Measurements from ENCODE around the gene TBC1D24.

Gene TBC1D24

GRCh38 chr16:2492292-2492691, 17.4 kb downstream of the TBC1D24 start:
- no peak overlapping the region for H3K27ac ChIP-seq (ENCODE audit: low read depth, low read length, poor library complexity, severe bottlenecking)

GRCh38 chr16:2493605-2494004, 18.7 kb downstream of the TBC1D24 start:
- Histone ChIP-seq H3K27ac (ENCODE audit: low read depth, low read length, poor library complexity, severe bottlenecking) (no peak overlapping the region), H3K79me2 (ENCODE audit: insufficient read depth, low read length) (no peaks in the 10 kb centered on the region), H2AFZ (ENCODE audit: low read length) (no peak overlapping the region), H3F3A (ENCODE audit: insufficient read depth, low read length) (no peaks in the 10 kb centered on the region), H3K27me3 (ENCODE audit: insufficient read depth, low read length) (no peaks in the 10 kb centered on the region), H3K36me3 (ENCODE audit: insufficient read depth, low read length) (no peaks in the 10 kb centered on the region), H3K4me2 (ENCODE audit: low read length) (no peak overlapping the region), H3K9ac (ENCODE audit: low read length) (no peak overlapping the region), H4K20me1 (ENCODE audit: insufficient read depth, low read length) (no peaks in the 10 kb centered on the region), H3K9me3 (ENCODE audit: low read length) (no peaks in the 10 kb centered on the region), H3K4me3 (ENCODE audit: low read depth, low read length, poor library complexity, severe bottlenecking) (no peak overlapping the region), H3K4me1 (ENCODE audit: insufficient read depth, low read length, severe bottlenecking) (peaks cover 3% of the 10 kb centered on the region), H3K9me2 (ENCODE audit: low read depth, low read length) (no peaks in the 10 kb centered on the region)
- TF ChIP-seq, protein P1, sequence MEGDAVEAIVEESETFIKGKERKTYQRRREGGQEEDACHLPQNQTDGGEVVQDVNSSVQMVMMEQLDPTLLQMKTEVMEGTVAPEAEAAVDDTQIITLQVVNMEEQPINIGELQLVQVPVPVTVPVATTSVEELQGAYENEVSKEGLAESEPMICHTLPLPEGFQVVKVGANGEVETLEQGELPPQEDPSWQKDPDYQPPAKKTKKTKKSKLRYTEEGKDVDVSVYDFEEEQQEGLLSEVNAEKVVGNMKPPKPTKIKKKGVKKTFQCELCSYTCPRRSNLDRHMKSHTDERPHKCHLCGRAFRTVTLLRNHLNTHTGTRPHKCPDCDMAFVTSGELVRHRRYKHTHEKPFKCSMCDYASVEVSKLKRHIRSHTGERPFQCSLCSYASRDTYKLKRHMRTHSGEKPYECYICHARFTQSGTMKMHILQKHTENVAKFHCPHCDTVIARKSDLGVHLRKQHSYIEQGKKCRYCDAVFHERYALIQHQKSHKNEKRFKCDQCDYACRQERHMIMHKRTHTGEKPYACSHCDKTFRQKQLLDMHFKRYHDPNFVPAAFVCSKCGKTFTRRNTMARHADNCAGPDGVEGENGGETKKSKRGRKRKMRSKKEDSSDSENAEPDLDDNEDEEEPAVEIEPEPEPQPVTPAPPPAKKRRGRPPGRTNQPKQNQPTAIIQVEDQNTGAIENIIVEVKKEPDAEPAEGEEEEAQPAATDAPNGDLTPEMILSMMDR (IDR thresholded peaks at IDR 0.05; ENCODE audit: low read length): no peak
- TF ChIP-seq EZH2 (IDR thresholded peaks at IDR 0.05; ENCODE audit: borderline replicate concordance, low read length): no peak

More at GRCh38 chr16:2492292-2492691, 17.4 kb downstream of the TBC1D24 start:
- Histone ChIP-seq H3K9me3 (ENCODE audit: low read length) (no peaks in the 10 kb centered on the region), H3K4me3 (ENCODE audit: low read depth, low read length, poor library complexity, severe bottlenecking) (no peak overlapping the region), H2AFZ (ENCODE audit: low read length) (no peak overlapping the region), H4K20me1 (ENCODE audit: insufficient read depth, low read length) (no peaks in the 10 kb centered on the region), H3K4me1 (ENCODE audit: insufficient read depth, low read length, severe bottlenecking) (peaks cover 1% of the 10 kb centered on the region), H3K9me2 (ENCODE audit: low read depth, low read length) (no peaks in the 10 kb centered on the region), H3K9ac (ENCODE audit: low read length) (no peak overlapping the region), H3K4me2 (ENCODE audit: low read length) (no peak overlapping the region), H3K36me3 (ENCODE audit: insufficient read depth, low read length) (no peaks in the 10 kb centered on the region), H3K27me3 (ENCODE audit: insufficient read depth, low read length) (no peaks in the 10 kb centered on the region), H3F3A (ENCODE audit: insufficient read depth, low read length) (no peaks in the 10 kb centered on the region), H3K79me2 (ENCODE audit: insufficient read depth, low read length) (no peaks in the 10 kb centered on the region)
- no peak for TF ChIP-seq EZH2 (IDR thresholded peaks at IDR 0.05; ENCODE audit: borderline replicate concordance, low read length)
- TF ChIP-seq, protein P1 (IDR thresholded peaks at IDR 0.05; ENCODE audit: low read length): no peak

GRCh38 chr16:2494616-2495015, 19.7 kb downstream of the TBC1D24 start:
- H3F3A ChIP-seq (ENCODE audit: insufficient read depth, low read length): no peaks in the 10 kb centered on the region
- no peak overlapping the region for H3K9ac ChIP-seq (ENCODE audit: low read length)
- no peaks in the 10 kb centered on the region for H3K36me3 ChIP-seq (ENCODE audit: insufficient read depth, low read length)
- peaks cover 3% of the 10 kb centered on the region for H3K4me1 ChIP-seq (ENCODE audit: insufficient read depth, low read length, severe bottlenecking)
- H3K4me3 ChIP-seq (ENCODE audit: low read depth, low read length, poor library complexity, severe bottlenecking): no peak overlapping the region
- H3K4me2 ChIP-seq (ENCODE audit: low read length): no peak overlapping the region
- no peaks in the 10 kb centered on the region for H3K79me2 ChIP-seq (ENCODE audit: insufficient read depth, low read length)
- H3K9me2 ChIP-seq (ENCODE audit: low read depth, low read length): no peaks in the 10 kb centered on the region
- H4K20me1 ChIP-seq (ENCODE audit: insufficient read depth, low read length): no peaks in the 10 kb centered on the region
- H3K27ac ChIP-seq (ENCODE audit: low read depth, low read length, poor library complexity, severe bottlenecking): no peak overlapping the region
- no peak for TF ChIP-seq EZH2 (IDR thresholded peaks at IDR 0.05; ENCODE audit: borderline replicate concordance, low read length)
- TF ChIP-seq, protein P1 (IDR thresholded peaks at IDR 0.05; ENCODE audit: low read length): no peak
- no peaks in the 10 kb centered on the region for H3K9me3 ChIP-seq (ENCODE audit: low read length)
- no peak overlapping the region for H2AFZ ChIP-seq (ENCODE audit: low read length)
- no peaks in the 10 kb centered on the region for H3K27me3 ChIP-seq (ENCODE audit: insufficient read depth, low read length)

All from OCI-LY1 (cell line).